Right lobe of liver (tissue), 4 donors: ENCODE results near the gene HAND1.

Experiments
- POLR2A ChIP-seq: fragments of 450-650 bp; IDR thresholded peaks from one replicate; pipeline ENCODE4 v1.6.1; 2017; ENCODE audit warnings: antibody characterized with exemption, mild to moderate bottlenecking
- TF ChIP-seq, protein P1 (sequence below), 4 donors: fragments of 200-600 bp in 3 of 4; fragments of 450-650 bp in 1 of 4; IDR thresholded peaks; one replicate each; pipeline versions ENCODE4 v1.5.1 to v1.8.0; 2016 to 2022; ENCODE audit warnings: antibody characterized with exemption in 4 of 4, mild to moderate bottlenecking in 2 of 4
- donor health status: DM: no; HTN: no; CAD: no.
- donor health status: DM: no; HTN: no; CAD: no.
- donor health status: DM: no; HTN: yes; CAD: no.

DNA sequence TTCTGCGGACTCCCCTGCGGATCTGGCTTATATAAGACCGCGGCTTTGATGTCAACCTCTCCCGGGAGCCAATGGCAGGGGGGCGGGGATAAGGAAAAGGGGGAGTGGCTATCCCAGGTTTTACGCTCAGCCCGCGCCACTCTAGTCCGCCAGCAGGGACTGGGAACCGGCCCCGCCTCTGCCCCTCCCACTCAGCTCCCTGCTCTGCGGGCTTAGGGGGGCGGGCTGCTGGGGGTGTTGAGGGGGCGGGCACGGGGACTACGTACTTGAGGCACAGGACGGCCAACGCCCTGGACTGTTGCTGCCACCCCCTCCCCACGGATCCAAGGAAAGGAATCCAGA, at the start of gene HAND1:
- TF ChIP-seq POLR2A = no peak
- TF ChIP-seq, protein P1, sequence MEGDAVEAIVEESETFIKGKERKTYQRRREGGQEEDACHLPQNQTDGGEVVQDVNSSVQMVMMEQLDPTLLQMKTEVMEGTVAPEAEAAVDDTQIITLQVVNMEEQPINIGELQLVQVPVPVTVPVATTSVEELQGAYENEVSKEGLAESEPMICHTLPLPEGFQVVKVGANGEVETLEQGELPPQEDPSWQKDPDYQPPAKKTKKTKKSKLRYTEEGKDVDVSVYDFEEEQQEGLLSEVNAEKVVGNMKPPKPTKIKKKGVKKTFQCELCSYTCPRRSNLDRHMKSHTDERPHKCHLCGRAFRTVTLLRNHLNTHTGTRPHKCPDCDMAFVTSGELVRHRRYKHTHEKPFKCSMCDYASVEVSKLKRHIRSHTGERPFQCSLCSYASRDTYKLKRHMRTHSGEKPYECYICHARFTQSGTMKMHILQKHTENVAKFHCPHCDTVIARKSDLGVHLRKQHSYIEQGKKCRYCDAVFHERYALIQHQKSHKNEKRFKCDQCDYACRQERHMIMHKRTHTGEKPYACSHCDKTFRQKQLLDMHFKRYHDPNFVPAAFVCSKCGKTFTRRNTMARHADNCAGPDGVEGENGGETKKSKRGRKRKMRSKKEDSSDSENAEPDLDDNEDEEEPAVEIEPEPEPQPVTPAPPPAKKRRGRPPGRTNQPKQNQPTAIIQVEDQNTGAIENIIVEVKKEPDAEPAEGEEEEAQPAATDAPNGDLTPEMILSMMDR (IDR thresholded peaks at IDR 0.05) = no peak
